Hippocampal formation (tissue), 2 donors: ENCODE results near the gene PDIA6.
"Not testable (repeated sequence)": the region's sequence is repeated elsewhere in the genome, so short reads cannot be mapped to it uniquely, and the experiment has no call there.

ENCODE experiments used
- DNase-seq, 2 donors: peaks; one replicate each; lab custom pipeline; 2025; lab: John Stamatoyannopoulos, UW

Gene PDIA6

DNA sequence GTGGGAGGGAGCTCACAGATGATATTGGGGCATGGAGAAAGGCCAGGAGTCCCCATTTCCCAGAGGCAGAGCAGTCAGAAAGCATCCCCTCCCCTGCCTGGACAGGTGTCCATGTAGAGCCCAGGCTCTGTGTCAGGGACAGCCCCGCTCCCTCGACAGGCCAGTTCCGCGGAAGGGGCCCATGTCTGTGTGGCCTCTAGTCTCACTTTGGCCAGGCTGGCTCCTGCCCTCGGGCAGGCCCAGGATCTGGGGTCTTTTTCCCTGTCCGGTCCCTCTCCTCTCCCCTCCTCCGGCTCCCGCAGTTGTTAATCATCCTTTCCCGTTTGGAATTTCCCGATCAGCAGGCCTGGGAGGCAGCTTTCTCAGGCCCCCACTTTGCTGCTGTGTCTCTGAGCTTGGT, 20.4 kb upstream of the PDIA6 start:
- DNase-seq, result no peak

DNA sequence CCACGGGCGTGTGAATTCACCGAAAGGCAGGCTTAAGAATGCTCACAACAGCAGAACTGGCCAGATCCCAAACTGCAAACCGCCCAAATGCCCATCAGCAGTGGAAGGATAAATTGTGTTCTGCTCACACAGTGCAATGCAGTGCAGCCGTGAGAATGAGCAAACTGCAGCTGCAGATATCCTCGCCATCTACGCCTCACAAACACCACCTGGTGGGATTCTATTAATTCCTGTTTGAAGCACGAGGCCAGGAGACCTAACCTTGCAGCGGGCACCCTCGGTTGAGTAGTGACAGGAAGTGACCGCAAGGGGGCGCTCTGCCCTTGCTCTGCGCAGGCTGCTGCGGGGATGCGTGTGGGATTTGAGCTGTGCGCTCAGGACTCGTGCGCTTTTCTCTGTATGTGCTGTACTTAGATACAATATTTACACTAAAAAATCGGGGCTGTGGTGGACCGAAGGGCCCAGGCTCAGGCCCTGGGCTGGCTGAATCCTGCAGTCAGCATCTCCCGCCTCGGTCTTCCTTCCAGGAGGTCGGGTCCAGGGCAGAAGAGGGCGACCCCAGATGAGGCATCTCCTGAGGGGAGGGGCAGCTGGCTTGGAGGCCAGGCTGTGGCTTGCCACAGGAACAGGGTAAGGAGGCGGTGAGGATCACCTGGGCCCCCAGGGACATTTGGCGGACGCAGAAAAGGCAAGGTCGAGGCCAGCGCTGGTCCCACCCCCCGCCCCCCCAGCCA, 19.8 kb upstream of the PDIA6 start:
- peak; percentile 56 to 74 for DNase-seq

DNA sequence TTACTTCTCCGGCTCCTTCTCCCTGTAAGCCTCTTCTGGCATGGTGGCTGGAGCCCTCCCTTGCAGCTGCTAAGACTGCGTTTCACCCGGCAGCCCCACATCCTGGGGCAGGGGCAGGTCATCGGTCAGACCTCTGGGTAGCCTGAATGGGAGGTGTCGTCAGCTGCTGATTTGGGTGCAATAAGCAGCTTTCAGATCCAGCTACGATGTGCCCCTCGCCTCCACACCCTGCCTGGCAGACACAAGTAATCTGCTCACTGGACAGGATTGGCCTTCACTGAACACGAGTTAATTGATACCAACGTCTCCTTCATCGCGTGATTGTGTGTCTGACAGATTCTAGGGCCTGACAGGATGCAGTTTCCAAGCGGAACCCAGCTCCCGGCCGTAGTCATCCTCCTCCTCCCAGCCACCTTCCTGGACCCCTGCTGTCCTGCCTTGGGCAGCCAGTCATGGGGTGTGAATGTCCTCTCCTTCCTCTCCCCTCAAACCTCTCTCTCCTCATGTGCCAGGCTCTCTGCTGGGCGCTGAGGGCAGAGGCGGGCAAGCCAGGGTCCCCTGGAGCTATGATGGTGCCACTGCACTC, 18.9 kb upstream of the PDIA6 start:
- no peak for DNase-seq

DNA sequence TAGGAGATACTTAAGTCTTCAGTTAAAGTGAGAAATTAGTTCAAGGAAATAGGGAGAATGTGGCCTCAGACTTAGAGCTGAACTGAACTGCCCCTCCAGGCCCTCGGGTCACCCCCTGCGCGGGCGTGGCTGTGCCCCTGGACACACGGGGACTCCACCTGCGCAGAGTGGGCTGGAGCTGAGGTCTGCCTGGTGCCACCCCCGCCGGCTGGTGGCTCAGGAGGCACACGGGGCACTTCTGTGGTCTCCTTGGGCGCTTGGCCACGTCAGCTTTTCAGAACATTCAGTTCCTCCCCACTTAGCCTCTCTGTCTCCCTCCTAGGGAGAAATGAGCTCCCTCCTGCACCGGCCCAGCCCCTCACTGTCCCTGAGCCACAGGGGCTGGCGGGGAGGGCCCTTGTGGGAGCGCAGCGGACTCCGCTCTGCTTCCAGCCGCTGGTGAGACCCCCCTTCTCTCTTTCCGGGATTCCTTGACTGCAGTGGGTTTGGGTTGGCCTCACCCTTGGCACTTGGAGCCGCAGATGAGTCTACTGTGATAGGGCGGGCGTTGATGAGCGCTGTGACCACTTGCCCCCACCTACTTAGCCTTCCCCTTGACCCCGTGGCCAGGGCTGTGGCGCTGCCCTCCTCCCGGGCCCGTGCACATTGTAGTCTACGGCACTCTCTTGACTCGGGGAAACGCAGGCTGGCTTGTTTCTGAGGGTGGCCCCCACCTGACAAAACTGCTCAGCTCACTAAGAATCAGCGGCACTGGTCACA, 18.2 kb upstream of the PDIA6 start:
- no peak for DNase-seq

DNA sequence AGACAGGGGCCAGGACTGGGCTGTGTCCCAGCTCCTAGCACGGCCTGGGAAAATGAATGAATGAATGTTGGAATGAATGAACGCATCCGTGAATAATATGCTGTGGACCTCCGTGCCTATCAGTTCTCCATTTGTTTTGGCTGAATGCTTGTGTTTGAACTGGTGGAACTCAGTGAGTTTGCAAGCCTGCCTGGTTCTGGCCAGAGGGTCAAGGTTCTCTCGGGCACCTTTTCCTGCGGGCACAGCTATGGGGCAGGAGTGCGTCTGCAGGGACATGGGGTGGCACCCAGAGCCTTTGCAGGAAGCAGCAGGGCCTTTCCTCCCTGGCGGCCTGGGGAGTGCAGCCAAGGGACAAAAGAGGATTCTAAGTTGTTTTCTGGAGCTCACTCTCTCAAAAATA, 17.6 kb upstream of the PDIA6 start:
- DNase-seq, result no peak

DNA sequence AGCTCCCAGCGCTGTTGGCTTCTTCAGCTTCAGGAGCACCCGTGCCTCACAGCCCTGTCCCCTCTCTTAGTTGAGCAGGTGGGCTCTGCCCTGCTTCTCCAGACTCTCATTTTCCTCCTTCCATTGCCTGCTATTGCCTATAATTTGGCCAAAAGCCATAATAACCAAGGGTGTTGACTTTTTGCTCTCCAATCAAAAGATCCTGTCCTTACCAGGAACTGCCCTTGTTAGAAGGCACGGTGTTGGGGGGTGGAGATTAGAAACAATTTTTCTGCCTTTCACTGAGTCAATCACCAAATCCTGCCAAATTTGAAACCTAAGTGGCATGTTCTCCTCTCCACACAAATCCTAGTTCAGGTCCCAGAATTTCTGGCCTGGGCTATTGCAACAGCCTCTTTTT, 16.7 kb upstream of the PDIA6 start:
- DNase-seq, result no peak

DNA sequence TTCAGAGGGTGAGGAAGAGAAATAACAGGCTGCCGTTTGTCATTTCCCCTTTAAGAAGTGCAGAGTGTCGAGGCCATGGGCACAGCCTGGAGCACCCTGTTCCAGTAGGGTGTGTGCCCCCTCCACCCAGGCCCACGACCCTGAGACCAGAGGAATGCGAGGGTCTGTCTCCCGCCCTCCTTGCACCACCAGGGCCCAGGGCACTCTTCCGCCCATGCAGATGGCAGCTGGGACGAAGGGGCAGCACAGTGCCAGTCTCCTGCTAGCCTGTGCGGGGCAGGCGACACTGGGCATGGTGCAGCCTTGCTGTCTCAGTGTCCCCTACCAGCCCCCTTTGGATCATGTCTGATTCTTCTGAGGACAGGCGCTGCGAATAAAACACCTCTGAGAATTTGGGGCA, 15.8 kb upstream of the PDIA6 start:
- DNase-seq, result no peak

DNA sequence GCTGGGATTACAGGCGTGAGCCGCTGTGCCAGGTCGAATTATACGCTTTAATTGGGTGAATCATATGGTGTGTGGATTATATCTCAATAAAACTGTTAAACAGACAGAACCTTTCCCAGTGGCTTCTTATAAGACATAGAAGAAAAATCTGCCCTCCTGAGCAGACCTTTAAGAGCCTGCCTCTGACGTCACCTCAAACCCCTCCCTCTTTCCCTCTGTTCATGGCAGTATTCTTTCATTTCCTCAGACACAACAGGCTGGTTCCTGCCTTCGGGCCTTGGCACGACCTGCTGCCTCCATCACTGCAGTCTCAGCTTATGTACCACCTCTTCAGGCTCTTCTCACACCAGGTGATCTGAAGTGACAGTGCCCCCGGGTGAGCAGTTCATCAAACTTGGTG, 14.0 kb upstream of the PDIA6 start:
- DNase-seq, result no peak

DNA sequence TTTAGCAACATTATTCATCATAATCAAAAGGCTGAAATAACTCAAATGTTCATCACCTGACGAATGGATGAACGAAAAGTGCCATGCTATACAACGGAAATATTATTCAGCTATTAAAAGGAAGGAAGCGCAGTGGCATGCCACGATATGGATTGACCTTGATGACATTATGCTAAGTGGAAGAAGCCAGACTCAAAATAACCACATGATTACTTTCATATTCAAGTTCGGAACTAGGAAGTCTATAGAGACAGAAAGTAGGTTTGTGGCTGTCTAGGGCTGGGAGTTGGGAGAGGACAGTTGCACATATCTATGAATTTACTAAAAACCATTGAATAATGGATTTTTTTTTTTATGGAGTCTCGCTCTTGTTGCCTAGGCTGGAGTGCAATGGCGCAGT, 13.4 kb upstream of the PDIA6 start:
- no peak for DNase-seq

DNA sequence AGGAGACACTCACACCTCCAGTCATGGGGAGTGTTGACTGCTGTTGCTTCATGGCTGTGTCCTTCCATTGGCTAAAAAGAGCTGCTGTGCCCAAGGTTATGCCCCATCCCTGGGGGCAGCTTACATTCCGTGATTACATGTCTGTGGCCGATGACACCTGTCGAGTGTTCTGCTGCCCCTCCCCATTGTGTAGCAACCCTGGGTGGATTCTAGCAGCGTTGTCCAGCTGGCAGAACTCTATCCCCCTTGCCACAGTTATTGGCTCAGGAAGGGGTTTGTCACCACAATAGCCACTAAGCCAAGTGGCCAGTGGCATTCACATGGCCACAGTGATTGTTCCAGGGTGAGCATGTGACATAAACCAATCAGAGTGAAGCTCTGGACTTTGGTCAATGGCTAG, 11.6 kb upstream of the PDIA6 start:
- no peak for DNase-seq

DNA sequence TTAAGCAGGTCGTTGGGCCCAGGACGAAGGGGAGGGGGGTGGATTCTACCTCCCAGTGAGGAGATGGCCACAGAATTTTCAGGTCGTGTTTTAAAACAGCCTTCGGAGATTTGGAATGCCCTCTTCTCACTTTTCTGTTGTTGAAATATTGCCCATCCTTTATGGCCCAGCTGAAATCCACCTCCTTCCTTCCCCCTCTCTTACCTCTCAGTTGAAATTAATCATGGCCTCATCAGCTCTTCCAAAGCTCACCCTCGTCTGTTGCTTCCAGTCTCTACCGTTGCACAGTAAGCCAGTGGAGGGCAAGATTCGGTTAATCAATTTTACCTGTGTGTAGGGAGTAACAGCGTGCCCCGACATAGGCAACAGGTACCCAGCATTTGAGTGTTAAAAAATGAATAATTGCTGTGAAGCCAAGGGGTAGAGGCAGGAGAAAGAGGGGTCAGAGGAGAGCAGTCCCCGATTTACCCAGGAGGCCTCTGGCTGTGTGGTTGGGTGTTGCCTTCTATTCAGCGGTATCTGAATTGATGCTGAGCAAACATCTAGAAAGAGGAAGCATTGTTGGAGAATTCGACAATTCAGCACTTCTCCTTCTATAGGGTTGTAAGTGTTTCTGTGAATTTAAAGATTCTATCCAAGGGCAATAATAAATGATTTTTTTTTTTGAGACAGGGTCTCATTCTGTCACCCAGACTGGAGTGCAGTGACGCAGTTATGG, 8.6 kb upstream of the PDIA6 start:
- DNase-seq, result no peak

DNA sequence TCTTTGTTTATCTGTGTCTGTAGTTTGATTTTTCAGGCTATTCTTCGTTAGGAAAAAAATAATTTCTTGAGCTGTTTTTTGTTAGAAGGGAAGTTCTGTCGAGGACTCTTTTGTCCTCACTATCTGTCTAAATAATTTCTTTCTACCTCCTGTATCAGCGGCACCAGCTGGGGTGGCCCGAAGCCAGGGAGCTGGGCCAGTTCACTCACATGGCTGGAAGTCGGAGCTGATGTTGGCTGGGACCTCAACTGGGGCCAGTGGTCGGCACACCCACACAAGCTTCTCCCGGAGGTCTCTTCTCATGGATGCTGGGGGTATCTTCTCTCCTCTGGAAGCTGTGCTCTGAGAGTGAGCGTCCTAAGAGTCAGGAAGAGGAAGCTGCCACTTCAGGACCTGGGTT, 8.0 kb upstream of the PDIA6 start:
- no peak for DNase-seq

DNA sequence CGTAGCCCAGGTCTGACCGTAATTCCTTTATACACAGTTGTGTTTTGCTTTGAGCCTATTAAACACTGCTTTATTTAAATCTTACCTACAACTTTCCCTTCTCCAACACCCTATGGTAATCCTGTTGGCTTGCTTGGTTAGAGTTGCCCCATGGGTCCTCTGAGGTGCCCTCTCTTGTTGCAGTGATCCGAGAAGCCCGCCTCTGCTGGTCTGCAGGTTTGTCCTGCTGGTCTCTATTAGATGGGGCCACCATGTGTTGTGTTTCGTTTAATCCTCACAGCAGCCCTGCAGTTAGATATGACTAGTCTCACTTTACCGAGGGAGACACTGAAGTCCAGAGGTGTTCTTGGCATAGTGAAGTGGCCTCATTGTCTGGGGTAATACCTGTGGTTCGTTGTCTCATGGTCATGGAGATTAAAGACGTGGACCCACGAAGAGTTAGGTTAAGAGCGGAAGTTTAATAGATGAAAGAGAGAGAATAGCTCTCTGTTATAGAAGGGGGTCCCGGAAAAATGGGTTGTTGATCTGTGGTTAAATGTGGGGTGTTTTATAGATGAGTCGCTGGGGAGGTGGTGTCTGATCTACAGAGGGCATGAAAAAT, 7.2 kb upstream of the PDIA6 start:
- no peak for DNase-seq

DNA sequence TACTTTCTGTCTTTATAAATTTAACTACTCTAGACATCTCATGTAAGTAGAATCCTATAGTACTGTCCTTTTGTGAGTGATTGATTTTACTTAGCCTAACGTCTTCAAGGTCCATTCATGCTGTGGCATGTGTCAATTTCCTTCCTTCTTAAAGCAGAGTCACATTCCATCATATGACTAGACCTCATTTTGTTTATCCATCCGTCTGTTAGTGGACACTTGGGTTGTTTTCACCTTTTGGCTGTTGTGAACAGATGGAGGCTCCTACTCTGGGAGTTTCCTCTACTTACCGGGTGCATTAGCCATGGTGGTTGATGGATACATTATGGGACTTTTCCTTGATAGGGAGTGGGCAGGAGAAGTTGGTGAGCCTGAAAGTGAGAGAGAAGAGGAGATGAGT, 6.4 kb upstream of the PDIA6 start:
- no peak for DNase-seq

DNA sequence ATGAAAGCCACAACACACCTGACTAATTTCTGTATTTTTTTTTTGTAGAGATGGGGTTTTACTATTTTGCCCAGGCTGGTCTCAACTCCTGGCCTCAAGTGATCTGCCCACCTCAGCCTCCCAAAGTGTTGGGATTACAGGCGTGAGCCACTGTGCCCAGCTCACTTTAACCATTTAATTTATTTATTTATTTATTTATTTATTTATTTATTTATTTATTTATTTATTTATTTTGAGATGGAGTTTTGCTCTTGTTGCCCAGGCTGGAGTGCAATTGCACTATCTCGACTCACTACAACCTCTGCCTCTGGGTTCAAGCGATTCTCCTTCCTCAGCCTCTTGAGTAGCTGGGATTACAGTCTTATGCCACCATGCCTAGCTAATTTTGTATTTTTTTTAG, 5.7 kb upstream of the PDIA6 start:
- not testable (repeated sequence) for DNase-seq

DNA sequence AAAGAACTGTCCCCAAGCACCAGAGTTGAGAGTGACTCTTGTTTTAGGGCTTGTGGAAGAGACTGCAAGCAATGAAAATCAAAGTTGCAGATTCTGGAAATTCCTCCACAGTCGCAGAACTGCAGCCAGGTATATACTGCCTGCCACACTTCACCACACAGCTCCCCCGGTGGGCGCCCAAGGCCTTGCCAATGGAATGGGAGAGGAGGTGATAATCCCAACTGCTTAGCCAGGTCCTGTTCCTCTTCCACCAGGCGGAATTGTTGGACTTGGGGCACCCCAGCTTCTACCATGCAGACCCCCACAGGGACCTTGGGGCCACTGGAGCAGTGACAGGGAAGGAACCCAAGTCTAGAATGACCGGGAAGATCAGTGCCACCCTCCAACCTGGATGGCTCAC, 4.8 kb upstream of the PDIA6 start:
- no peak for DNase-seq

DNA sequence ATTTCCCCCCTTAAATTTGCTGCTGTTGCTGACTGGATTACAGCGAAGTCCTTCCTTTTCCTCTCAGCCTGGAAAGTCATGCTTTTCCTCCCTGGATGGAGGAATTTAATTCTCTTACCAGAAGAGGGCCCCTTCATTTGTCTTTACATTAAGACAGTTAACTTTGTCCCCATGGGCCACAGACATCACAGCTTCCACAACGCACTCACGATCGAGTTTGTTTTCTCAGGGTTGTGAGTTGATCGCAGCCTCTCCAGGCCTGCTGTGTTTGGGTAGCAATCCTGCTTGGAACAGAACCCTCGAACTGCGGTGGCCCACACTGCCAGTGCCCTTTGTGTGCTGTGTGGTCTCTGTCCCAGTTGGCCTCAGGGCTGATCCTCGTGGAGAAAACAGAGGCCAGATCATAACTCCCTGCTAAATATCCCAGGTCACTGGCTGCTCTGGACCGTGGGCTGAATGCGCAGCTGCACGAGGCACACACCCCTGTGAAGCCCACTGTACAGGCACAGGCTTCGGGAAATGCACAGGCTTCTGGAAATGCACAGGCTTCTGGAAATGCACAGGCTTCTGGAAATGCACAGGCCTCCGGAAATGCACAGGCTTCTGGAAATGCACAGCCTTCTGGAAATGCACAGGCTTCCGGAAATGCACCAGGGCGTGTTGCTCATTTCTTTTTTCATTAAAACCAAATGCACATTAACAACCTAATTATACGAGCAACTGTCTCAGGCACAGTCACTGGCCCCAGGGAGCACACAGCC, 2.2 kb upstream of the PDIA6 start:
- DNase-seq, result peak in 1 of 2 donors; percentile 21

DNA sequence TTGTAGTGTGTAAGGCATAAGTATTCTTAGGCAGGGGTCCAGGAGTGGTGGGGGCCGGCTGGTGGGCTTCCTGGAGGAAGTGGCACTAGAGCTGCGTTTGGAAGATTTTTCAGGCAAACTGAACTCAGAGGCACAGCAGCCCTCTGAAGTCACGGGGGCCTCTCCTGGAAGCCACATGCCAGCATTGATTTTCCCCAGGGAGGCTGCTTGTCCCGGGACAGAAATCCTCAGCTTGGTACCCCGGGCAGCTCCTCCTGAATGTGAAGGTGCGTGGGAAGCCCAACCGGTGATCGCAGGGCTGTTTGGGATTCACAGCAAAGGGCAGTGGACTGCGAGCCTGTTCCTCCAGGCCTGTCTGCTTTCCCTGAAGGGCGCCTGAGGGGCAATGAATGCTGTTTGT, 1.6 kb upstream of the PDIA6 start:
- DNase-seq, result no peak

DNA sequence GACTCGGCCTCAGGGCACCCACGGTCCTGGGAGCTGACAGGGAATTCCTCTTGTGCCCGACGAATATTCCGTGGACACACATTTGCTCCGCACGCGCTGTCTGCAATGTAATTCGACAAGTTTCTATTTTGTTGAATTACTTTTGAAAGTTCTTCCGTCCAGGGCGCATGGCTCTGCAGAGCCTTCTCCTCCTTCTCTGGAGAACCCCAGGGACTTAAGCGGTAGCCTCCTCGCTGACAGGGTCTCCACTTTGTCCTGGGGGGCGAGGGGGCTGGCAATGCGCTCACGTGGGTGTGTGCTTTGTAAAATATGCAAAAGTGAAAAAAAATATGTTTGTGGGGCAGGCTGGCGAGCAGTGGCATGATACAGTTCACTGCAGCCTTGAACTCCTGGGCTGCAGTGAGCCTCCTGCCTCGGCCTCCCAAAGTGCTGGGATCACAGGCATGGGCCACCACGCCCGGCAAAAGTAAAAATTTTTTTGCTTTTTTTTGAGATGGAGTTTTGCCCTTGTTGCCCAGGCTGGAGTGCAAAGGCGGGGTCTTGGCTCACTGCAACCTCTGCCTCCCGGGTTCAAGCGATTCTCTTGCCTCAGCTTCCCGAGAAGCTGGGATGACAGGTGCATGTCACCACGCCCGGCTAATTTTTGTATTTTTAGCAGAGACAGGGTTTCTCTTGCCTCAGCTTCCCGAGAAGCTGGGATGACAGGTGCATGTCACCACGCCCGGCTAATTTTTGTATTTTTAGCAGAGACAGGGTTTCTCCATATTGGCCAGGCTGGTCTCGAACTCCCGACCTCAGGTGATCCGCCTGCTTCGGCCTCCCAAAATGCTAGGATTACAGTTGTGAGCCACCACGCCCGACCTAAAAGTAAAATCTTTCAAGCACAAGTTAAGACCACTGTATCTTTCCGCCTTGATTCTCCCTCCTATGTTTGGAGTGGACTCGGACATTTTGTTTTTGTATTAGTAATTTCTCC, 866 bp upstream of the PDIA6 start:
- not testable (repeated sequence) for DNase-seq

DNA sequence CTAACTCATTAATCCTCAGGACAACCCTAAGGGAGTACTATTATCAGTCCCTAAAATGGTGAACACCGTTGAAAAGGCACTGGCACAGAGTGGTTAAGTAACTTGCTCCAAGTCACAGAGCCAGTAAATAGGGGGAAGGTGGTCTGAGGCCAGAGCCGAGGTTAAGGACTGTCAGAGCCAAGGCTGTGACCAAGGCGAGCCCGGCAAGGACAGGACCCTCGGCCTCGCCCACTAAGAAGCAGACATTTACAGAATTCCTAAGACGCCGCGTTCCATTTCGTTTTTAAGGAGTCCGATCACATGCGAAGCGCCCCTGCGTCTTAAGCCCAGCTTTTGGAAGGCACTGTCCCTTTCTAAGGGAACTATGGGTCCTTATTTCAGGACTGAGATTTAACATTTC, 1.1 kb downstream of the PDIA6 start:
- no peak for DNase-seq
